Suprapubic skin (tissue), 4 donors: Measurements from ENCODE around the gene CFAP99. TPM values are rescaled to one million over a fixed set of nuclear protein-coding genes. Genes with fewer than 3 reads are reported as not detected.

Source experiments
- total RNA-seq, 4 donors: library from RNA; depleted of rRNA; stranded (reverse); fragments of >200 nt; gene quantifications; one replicate each; pipeline ENCODE4 v1.1.0, GENCODE V29; 2016

Gene CFAP99
- total RNA-seq, 4 donors from 2014 or later, result not detected

Other genes starting within 250 kb of the CFAP99 start
- 10 to 100 TPM in 3 of 4 donors, 1 to 10 TPM in 1; 7.6 to 17.9 (median 11.8) TPM for gene HAUS3, start 176.8 kb upstream of the CFAP99 start, total RNA-seq
- gene POLN, start 176.8 kb upstream of the CFAP99 start, total RNA-seq, result 1 to 10 TPM in 2 of 4 donors, under 1 TPM in 2; 0.91 to 8.0 (median 1.2) TPM
- 10 to 100 TPM; 52.8 to 76.8 (median 63.3) TPM for gene MXD4, start 156.8 kb upstream of the CFAP99 start, total RNA-seq
- gene ZFYVE28, start 310 bp upstream of the CFAP99 start, total RNA-seq, result 10 to 100 TPM in 2 of 4 donors, 1 to 10 TPM in 2; 7.6 to 21.3 (median 9.9) TPM
- 10 to 100 TPM; 31.2 to 57.2 (median 44.0) TPM for gene RNF4, start 50.2 kb downstream of the CFAP99 start, total RNA-seq
- gene FAM193A, start 117.7 kb downstream of the CFAP99 start, total RNA-seq, result 10 to 100 TPM; 23.6 to 45.0 (median 29.3) TPM